Hematopoietic multipotent progenitor cell (in vitro differentiated cells): ENCODE results near the gene PIAS1. TPM values are rescaled to one million over a fixed set of nuclear protein-coding genes. Genes with fewer than 3 reads are reported as not detected.
A peak's percentile ranks its signal among the peaks of the same experiment; 100 is the strongest.
"Not testable (repeated sequence)": the region's sequence is repeated elsewhere in the genome, so short reads cannot be mapped to it uniquely, and the experiment has no call there.

Experiments used
- DNase-seq, 3 donors: peaks; one replicate each; pipeline ENCODE4 v3.0.0-alpha.2; 2011 to 2015; ENCODE audit warnings: low read depth in 2 of 3, low spot score in 2 of 3
- total RNA-seq: library from RNA; depleted of rRNA; stranded (reverse); fragments of >200 nt; gene quantifications from one replicate; pipeline ENCODE4 v1.2.3, GENCODE V29; 2012

Gene PIAS1
- total RNA-seq, 1 donor, result 37.7 TPM

DNA sequence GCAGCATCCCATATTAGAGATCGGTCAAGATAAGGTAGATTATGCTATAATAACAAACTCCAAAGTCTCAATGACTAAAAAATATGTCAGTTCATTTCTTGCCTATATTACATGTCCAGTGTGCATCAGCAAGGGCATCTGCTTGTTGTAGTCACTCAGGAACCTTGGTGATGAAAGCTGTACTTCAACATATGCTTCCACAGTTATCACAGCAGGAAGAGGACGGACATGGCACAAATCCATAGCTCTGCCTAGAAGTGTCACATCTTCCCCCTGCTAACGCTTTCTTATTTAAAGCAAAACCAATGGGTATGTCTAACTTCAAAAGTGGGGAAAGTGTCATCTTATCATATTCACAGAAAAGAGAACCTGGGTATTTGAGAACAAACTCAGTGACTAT, 20.0 kb upstream of the PIAS1 start:
- no peak for DNase-seq

DNA sequence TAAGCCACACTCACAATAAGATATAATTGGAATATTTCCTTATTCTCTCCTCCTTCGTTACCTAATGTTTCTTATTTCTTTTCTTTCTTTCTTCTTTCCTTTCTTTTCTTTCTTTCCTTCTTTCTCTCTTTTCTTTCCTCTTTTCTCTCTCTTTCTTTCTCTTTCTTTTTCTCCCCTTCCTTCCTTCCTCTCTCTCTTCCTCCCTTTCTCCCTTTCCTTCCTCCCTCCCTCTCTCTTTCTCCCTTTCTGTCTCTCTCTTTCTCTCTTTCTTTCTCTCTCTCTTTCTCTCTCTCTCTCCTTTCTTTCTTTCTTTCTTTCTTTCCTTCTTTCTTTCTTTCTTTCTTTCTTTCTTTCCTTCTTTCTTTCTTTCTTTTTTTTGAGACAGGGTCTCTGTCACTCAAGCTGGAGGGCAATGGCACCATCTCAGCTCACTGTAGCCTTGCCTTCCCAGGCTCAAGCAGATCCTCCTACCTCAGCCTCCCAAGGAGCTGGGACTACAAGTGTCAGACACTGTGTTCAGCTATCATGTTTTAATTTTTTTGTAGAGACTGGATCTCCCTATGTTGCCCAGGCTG, 19.3 kb upstream of the PIAS1 start:
- DNase-seq, result no peak

- no peak for DNase-seq
These were observed 15.9 kb upstream of the PIAS1 start for GRCh38 chr15:68038246-68038645.

- DNase-seq, result no peak
These were observed 14.0 kb upstream of the PIAS1 start for GRCh38 chr15:68040144-68040543.

- no peak for DNase-seq
These were observed 11.8 kb upstream of the PIAS1 start for GRCh38 chr15:68042156-68042854.

GRCh38 chr15:68042855-68043222, 11.3 kb upstream of the PIAS1 start:
- no peak for DNase-seq

DNA sequence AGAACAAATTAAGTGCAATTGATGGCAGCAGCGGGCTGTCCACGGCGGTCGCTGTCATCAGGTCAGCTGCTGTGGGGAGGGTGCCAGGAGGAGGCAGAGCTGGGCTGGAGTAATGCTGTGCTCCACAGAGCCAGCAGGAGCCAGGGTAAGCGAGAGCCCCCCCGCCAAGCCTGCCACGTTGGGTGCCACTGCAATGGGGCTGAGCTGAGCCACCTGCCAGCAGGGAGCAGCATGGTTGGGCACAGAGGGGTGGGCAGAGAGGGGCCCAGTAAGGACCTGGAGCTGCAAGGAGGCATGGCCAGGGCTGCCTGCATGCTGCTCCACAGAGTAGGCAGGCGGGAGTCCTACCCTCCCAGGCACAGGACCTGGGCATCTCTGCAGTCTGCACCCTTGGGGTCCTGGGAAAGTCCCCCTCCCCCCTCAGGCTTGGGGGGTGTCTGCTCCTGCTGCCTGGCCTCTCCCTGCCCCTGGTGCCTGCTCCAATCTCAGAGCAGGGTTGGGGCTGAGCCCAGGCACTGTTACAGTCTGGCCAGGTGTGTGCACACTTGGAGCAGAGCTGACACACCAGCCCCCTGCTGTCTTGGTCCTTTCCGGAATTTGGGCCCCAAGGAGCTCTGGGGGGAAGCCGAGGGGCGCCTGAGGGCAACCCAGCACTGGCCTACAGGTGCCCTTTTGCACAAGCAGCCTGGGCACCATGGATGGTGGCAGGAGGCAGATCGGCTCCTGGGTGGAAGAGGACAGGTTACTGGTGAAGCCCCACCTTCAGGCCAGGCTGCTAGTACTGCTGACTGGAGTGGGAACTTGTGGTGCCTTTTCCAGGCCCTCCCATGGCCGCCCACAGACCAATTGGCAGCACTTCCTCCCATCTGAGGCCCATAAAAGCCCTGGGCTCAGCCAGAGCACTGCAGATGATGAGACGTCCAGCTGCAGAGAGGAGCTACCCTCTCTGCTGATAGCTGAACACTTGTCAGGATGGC, 8.5 kb upstream of the PIAS1 start:
- DNase-seq, result no peak

DNA sequence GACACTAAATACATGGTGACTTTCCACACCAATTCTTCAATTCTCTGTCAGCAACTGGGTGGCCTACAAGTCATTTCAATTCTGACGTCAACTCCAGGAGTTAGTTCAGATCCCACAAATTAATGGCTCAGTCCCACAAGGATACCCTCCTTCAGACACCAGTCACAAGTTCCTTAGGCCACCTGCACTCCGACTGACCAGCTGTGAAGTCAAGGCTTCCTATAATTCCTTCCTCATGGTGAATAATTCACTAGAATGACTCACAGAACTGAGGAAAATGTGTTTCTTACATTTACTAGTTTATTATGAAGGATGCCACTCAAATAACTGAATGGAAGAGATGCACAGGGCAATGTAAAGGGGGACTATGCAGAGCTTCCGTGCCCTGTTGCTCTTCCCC, 6.3 kb upstream of the PIAS1 start:
- no peak for DNase-seq

DNA sequence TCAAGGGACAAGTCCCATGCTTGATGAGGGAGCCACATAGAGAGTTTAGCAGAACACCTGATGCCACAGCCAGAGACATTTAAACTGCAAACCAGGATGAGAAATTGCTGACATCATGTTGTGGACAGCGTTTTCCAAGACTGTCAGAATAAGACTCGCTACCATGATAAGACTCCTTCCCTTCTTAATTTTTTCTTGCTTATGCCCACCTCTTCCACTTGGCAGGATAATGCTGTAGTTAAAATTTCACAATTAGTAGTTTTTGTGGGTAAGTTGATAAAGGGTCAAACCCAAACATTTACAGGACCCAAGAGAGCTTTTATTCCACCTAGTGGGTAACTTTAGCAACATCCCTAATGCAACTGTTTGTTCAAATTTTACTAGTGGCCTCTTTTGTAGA, 3.0 kb upstream of the PIAS1 start:
- DNase-seq, result peak in 2 of 3 donors; percentile 10 to 12

DNA sequence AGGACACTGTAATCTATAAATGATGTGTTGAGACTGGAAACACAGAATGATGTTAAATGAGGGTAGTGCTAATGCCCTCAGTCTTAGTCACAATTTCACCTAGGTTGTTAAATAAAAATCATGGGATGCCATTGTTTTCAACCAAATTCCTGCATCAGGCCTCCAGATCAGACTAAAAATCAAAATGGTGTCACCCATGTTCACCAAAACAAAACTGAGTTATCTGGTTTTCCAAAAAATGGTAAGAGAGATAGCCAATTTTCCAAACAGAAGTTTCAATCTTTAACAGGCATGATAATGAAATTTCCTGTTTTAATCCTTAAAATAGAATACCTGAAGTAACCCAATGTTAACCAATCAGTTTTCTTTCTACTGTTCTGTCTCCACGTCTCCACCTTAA, 2.2 kb upstream of the PIAS1 start:
- no peak for DNase-seq

- DNase-seq, result no peak
These were observed 1.7 kb upstream of the PIAS1 start for GRCh38 chr15:68052431-68052830.

DNA sequence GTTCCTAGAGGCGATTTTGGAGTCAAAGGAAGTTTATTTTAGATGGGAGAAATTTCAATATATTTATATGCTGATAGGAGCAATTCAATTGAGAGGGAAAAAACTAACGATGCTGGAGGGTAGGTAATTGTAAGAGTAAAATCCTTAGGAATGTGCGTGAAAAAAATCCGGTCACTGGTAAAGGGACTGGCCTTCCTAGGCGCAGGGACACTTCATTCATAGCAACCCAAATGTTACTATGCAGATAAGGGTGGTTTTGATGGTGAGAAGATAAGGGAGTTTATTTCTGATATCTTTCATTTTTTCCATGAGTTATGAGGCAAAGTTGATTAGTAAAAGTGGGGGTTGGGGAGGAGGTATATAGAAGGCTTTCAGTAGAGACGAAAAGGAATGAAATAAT, 1.1 kb upstream of the PIAS1 start:
- no peak for DNase-seq

GRCh38 chr15:68054628-68055223, 611 bp downstream of the PIAS1 start:
- peak in 1 of 3 donors; percentile 10 for DNase-seq

DNA sequence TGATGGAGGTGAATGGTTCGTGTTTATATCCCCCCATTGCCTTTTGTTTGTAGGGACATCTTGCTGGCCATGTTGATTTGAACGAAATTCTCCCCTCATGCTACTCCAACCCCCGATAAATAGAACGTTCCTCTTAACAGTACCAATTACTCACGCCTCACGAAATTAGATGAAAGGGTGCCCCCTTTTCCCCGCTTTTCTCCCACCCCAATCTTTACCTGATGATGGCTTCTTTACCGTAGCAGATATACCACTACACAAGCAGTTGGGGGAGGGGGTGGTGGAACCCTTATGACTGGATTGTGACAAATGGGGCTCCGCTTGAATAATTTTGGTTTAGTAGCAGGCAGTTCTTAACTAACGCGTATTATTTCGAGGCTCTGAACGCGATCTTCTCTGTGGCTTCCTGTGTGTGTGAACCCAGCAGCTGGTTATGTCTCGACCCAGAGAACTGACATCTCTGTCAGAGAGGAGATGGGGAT, 1.1 kb downstream of the PIAS1 start:
- DNase-seq, result peak; percentile 13 to 68 (median 54)

DNA sequence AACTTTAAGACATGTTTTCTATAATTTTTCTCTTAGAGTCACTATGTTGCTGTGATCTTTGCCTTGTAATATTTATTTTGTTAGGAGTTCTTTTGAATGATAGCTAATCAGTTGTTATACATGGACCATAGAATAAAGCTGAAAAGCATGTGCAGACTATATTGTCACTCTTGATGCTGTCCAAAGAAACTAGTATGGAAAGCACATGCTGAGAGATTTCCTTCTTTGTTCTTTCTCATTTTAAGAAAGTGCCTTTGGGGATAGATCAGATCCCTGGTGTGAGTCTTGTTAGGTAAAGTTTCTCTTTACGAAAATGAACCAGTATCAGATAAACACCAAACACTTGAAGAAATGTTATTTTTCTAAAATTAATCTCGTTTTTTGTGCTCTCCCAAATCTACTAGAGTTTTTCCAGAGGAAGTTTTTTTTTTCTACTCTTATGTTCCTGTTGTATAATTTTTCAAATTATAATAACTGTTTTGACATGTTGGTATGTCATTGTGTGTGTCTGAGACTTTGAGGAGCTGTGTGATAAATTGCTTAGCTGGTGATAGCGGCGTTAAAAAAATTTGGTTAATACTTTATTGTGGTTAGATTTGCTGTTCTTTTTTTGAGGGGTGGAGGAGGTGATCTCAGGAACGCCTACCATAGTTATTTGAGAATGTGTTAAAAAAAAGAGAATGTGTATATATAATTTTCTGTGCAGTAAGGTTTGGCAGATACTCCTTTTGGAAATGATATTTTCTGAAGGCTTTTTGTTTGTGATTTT, 2.2 kb downstream of the PIAS1 start:
- DNase-seq, result no peak

DNA sequence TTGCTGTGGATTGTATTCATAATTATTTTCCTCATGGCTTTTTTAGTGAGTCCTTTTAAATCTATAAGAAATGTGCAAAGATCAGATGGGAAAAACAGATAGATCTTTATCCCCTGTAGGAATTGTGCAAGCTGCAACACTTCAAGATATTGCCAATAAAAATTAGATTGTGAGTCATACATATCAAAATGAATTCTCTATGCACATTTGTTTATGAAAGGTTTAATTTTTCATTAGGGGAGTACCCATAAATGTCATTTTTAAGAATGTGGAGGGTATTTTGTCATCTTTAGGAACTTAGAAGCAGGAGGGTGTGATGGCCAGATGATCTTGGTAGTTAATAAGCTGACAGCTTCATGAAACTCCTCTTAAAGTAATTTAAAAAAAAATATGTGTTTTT, 2.9 kb downstream of the PIAS1 start:
- no peak for DNase-seq

DNA sequence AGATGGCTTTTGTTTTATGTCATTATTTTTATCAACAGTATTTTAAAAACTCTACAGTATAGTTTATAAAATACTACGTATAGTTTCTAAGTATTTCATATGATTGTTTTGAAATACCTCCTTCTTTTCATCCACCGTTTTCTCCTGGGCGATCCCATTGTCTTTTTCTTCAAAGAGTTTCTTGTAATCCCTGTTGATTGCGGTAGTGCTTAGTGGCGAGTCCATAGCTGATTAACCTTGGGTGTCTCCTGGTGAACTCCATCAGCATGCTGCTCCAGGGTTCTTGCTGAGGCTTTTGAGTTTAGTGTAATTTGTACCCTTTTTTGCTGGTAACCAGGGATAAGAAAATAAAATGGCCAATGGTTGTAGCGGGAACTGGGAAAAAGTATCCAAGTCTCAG, 3.6 kb downstream of the PIAS1 start:
- DNase-seq, result no peak

- DNase-seq, result not testable (repeated sequence)
These were observed 4.9 kb downstream of the PIAS1 start for GRCh38 chr15:68058970-68059369.

- no peak for DNase-seq
These were observed 5.5 kb downstream of the PIAS1 start for GRCh38 chr15:68059630-68060029.

GRCh38 chr15:68061171-68061570, 7.1 kb downstream of the PIAS1 start:
- no peak for DNase-seq
